Astrocyte of the cerebellum (primary cell): ENCODE data around the gene DCBLD1.

Source experiments
- DNase-seq: peaks from one replicate; pipeline ENCODE4 v3.0.0-alpha.2; 2011; ENCODE audit warnings: low read depth
- H3K4me3 ChIP-seq: 2 replicates; pipeline ENCODE4 v1.5.1; 2011; ENCODE audit warnings: mild to moderate bottlenecking, low read depth, low read length, moderate library complexity
- in situ Hi-C: cut with HindIII; loops from 2 replicates; pipeline ENCODE4 v1.10.0; 2017; ENCODE audit warnings: low sequenced_read_pairs
- TF ChIP-seq, protein P1 (sequence below): IDR thresholded peaks from 2 replicates; pipeline ENCODE4 v1.5.1; 2012; ENCODE audit warnings: low read length, low read depth, moderate library complexity, mild to moderate bottlenecking; ENCODE audit errors: missing control alignments

The DCBLD1 gene

DNA sequence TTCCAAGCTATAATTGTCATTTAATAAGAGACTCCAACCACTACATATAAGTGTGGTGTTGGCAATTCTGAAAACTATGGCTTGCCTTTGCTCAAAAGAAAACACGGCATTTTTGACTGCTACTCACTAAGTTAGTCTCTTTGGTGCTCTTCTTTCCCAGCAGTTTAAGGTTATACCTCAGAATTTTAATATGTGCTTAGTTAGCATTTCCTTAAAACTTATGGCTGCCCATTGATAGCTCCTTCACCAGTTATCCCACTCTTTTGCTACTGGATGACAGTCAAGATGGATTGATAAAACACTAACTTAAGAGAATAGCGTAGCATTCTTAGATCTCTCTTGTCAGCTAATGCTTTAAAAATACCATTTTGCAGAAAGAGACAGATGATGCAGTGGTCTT, 85.8 kb downstream of the DCBLD1 start:
- TF ChIP-seq, protein P1, sequence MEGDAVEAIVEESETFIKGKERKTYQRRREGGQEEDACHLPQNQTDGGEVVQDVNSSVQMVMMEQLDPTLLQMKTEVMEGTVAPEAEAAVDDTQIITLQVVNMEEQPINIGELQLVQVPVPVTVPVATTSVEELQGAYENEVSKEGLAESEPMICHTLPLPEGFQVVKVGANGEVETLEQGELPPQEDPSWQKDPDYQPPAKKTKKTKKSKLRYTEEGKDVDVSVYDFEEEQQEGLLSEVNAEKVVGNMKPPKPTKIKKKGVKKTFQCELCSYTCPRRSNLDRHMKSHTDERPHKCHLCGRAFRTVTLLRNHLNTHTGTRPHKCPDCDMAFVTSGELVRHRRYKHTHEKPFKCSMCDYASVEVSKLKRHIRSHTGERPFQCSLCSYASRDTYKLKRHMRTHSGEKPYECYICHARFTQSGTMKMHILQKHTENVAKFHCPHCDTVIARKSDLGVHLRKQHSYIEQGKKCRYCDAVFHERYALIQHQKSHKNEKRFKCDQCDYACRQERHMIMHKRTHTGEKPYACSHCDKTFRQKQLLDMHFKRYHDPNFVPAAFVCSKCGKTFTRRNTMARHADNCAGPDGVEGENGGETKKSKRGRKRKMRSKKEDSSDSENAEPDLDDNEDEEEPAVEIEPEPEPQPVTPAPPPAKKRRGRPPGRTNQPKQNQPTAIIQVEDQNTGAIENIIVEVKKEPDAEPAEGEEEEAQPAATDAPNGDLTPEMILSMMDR: no peak
- in situ Hi-C loops: no loop called here
- no peak for DNase-seq
- no peak overlapping the region for H3K4me3 ChIP-seq

DNA sequence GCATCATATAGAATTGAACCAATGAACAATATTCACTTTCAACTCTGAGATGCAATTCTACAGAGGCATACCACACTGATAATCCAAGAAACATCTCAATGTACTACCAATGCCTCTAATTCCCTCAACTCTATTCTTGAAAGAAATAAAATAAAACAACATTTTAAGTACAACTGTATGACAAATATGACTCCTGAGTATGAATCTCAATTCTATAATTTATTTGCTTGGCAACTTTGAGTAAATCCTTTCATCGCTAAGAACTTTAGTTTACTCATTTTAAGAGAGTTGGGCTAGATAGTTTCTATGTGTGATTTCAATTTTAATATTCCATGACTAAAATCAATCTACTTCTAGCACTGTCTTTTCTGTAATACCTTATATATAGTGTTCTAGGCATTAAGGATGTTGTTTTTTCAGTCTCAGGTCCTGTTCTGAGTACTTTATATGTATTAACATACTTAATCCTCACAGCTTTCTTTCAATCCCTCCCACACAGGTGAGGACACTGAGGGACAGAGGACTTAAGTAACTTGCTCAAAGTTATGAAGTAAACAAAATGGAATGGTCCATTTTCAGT, 86.4 kb downstream of the DCBLD1 start:
- DNase-seq: no peak
- in situ Hi-C loops: no loop called here
- TF ChIP-seq, protein P1: no peak
- no peak overlapping the region for H3K4me3 ChIP-seq

DNA sequence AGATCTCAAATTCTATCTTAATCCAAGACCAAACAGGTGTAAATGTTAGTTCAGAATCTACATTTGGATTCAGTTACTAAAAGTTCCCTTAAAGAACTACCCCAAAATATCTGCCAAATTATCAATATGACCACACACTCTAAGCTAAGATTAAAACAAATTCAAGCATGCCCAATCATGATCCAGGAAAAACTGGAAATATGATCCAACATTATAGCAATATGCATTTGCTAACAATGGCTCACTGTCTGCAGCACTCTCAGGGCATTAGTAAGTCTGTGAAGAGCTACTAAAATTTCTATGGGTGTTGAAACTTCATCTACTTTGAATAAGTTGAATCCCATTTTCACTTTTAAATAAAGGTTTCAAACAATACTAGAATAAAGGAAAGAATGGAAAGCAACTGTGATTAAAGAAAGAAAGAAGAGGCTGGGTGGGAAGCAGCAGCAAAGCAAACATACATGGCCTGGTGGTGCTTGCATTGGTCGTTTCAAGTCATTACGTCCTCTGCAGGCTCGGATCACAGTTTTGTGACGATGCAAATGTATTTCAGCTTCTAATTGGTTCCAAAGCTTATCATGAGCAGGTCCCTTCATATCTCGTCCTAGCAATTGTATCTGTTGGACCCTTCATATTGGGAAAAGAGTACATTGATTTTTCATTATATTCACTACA, 90.7 kb downstream of the DCBLD1 start:
- TF ChIP-seq, protein P1: no peak
- in situ Hi-C loops: no loop called here

DNA sequence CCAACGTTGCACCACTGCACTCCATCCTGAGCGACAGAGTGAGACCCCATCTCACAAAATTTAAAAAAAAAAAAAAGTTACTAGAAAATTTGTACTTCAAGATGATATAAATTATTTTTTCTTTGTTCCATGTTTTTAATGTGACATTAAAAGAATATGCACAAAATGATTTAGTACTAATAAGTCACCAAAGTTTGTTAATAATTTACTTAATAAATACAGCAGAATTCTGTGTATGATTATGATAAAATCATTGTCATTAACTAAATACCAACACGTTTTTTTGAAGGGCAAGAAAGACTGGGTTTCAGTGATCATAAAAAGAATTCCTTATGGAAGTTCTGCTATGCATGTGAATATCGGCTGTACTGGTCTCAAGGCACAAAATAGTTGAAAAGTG, 91.7 kb downstream of the DCBLD1 start:
- H3K4me3 ChIP-seq: no peak overlapping the region
- in situ Hi-C loops: no loop called here
- TF ChIP-seq, protein P1: no peak
- DNase-seq: no peak

More for the DNA sequence above, 90.7 kb downstream of the DCBLD1 start:
- H3K4me3 ChIP-seq: no peak overlapping the region
- DNase-seq: no peak

DNA sequence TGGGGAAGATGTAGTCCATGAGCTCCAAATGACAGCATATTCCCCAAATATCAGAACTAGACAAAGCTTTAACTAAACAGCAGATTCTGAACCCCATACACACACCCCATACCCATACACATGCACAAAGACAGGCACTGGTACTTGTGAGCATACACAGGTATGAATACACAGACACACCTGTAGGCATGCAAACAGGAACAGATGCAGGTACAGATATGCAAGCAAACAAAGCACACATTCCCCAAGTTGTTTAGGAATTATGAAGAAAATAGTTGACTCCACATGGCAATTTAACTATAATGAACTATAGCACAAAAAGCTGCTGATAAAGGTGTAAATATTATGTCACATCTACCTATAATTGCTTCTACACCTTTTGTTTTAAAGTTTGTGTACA, 103.2 kb downstream of the DCBLD1 start:
- no peak for DNase-seq
- in situ Hi-C loops: no loop called here
- H3K4me3 ChIP-seq: no peak overlapping the region
- TF ChIP-seq, protein P1: no peak

DNA sequence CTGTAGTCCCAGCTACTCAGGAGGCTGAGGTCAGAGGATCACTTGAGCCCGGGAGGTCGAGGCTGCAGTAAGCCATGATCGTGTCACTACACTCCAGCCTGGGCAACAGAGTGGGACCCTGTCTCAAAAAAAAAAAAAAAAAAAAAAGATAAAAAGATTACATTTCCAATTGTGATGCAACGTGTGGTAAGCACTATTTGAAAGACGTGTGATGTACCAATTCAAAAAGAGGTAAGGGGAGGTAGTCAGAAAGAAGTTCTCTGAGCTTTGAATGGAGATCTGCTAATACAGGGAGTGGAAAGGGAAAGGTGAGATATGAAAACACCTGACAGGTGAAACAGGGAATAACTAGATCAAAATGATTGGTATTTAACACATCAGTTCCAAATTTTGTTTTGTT, 108.0 kb downstream of the DCBLD1 start:
- H3K4me3 ChIP-seq: no peak overlapping the region
- TF ChIP-seq, protein P1: no peak
- in situ Hi-C loops: no loop called here
- DNase-seq: no peak
